H1 (cell line): Measurements from ENCODE around the gene GIGYF2. TPM values are rescaled to one million over a fixed set of nuclear protein-coding genes. Genes with fewer than 3 reads are reported as not detected.

ENCODE experiments used
- CTCF ChIA-PET: fragments of 300-600 bp; sonication (Branson Sonifier 250); formaldehyde crosslinking; loops from one replicate; lab custom pipeline; 2021; ENCODE audit not compliant: partially characterized antibody; lab: Charles Lee
- POLR2A ChIA-PET: fragments of 300-600 bp; sonication (Branson Sonifier 250); formaldehyde crosslinking; loops from one replicate; lab custom pipeline; 2021; ENCODE audit warnings: inconsistent platforms; ENCODE audit not compliant: partially characterized antibody; lab: Charles Lee
- DNase-seq, 2 experiments: peaks; one replicate each; pipeline versions ENCODE4 v3.0.0 to v3.0.0-alpha.2; 2010 to 2022; ENCODE audit warnings: low spot score in 2 of 2, low read depth in 1 of 2, mixed read lengths in 1 of 2
- FAIRE-seq: peaks from 2 replicates; lab custom pipeline; 2011; peaks lifted over from hg19 to GRCh38; lab: Jason Lieb, UNC
- H2AFZ ChIP-seq: 2 replicates; pipeline ENCODE4 v1.8.1; 2012; ENCODE audit warnings: low read length, inconsistent platforms
- H2AK5ac ChIP-seq: 2 replicates; pipeline ENCODE4 v1.6.1; 2013; ENCODE audit warnings: low read depth, low read length
- H2BK120ac ChIP-seq: replicated peaks from 2 replicates; pipeline ENCODE3; 2013; ENCODE audit warnings: low read depth, low read length, inconsistent platforms
- H2BK12ac ChIP-seq: 2 replicates; pipeline ENCODE4 v1.6.1; 2013; ENCODE audit warnings: low read depth, low read length
- H2BK15ac ChIP-seq: 2 replicates; pipeline ENCODE4 v1.6.1; 2013; ENCODE audit warnings: low read length
- H2BK20ac ChIP-seq: 2 replicates; pipeline ENCODE4 v1.6.1; 2013; ENCODE audit warnings: low read length
- H2BK5ac ChIP-seq: 2 replicates; pipeline ENCODE4 v1.6.1; 2013; ENCODE audit warnings: low read depth, low read length
- H3K14ac ChIP-seq: 2 replicates; pipeline ENCODE4 v1.6.1; 2013; ENCODE audit warnings: inconsistent platforms; ENCODE audit not compliant: insufficient read length
- H3K18ac ChIP-seq: 2 replicates; pipeline ENCODE4 v1.6.1; 2013; ENCODE audit warnings: low read length; ENCODE audit errors: extremely low read depth
- H3K23ac ChIP-seq: 2 replicates; pipeline ENCODE4 v1.6.1; 2013; ENCODE audit warnings: inconsistent platforms; ENCODE audit not compliant: insufficient read length
- H3K23me2 ChIP-seq: 2 replicates; pipeline ENCODE4 v1.6.1; 2013; ENCODE audit warnings: low read depth, low read length
- H3K27ac ChIP-seq: 2 replicates; pipeline ENCODE4 v1.6.1; 2011; ENCODE audit warnings: low read depth, low read length, inconsistent platforms
- H3K27me3 ChIP-seq, 4 experiments: replicated peaks in 1 of 4; 1 replicate in 1 of 4; 2 replicates in 3 of 4; pipeline versions ENCODE4 v1.6.1 to v1.8.1; 2011 to 2013; ENCODE audit warnings: low read length in 3 of 4, mild to moderate bottlenecking in 3 of 4, inconsistent platforms in 2 of 4, mixed read lengths in 2 of 4, moderate library complexity in 1 of 4; ENCODE audit not compliant: control insufficient read depth in 3 of 4, insufficient read depth in 3 of 4; ENCODE audit errors: extremely low read depth in 1 of 4
- H3K36me3 ChIP-seq, 4 experiments: 2 replicates each; pipeline versions ENCODE4 v1.6.1 to v1.8.1; 2011 to 2013; ENCODE audit warnings: mild to moderate bottlenecking in 4 of 4, low read length in 3 of 4, moderate library complexity in 2 of 4, control low read depth in 1 of 4, inconsistent platforms in 1 of 4; ENCODE audit not compliant: insufficient read depth in 4 of 4, control insufficient read depth in 2 of 4
- H3K4ac ChIP-seq: replicated peaks from 2 replicates; pipeline ENCODE3; 2013; ENCODE audit warnings: low read length, low read depth, mixed read lengths, inconsistent platforms; ENCODE audit not compliant: insufficient read length
- H3K4me1 ChIP-seq, 4 experiments: replicated peaks in 1 of 4; 1 replicate in 1 of 4; 2 replicates in 3 of 4; pipeline versions ENCODE4 v1.6.1 to v1.8.1; 2011 to 2013; ENCODE audit warnings: low read length in 3 of 4, inconsistent platforms in 2 of 4, mixed read lengths in 1 of 4; ENCODE audit not compliant: insufficient read depth in 4 of 4, control insufficient read depth in 3 of 4
- H3K4me2 ChIP-seq, 2 experiments: 2 replicates each; pipeline versions ENCODE4 v1.6.1 to v1.8.1; 2011 to 2013; ENCODE audit warnings: low read depth in 2 of 2, low read length in 2 of 2, control low read depth in 1 of 2, inconsistent platforms in 1 of 2, mild to moderate bottlenecking in 1 of 2; ENCODE audit not compliant: insufficient read depth in 1 of 2
- H3K4me3 ChIP-seq, 4 experiments: fragments of 200-600, 300-600 bp in 1 of 4; sonication (generic), shearing (Covaris generic), sonication (Bioruptor Twin) in 1 of 4; 2 replicates each; pipeline versions ENCODE4 v1.5.1 to v1.8.1; 2011 to 2016; ENCODE audit warnings: low read length in 4 of 4, low read depth in 3 of 4, control low read depth in 2 of 4, inconsistent platforms in 2 of 4, mild to moderate bottlenecking in 2 of 4, mixed read lengths in 1 of 4, moderate library complexity in 1 of 4; ENCODE audit not compliant: insufficient read depth in 2 of 4; ENCODE audit errors: extremely low read depth in 1 of 4
- H3K56ac ChIP-seq: replicated peaks from 2 replicates; pipeline ENCODE3; 2013; ENCODE audit warnings: low read depth, mild to moderate bottlenecking, mixed read lengths, low read length, inconsistent platforms; ENCODE audit not compliant: insufficient read length
- H3K79me1 ChIP-seq: 2 replicates; pipeline ENCODE4 v1.6.1; 2013; ENCODE audit warnings: low read depth, low read length, control low read depth
- H3K79me2 ChIP-seq, 2 experiments: 2 replicates each; pipeline versions ENCODE4 v1.6.1 to v1.8.1; 2012 to 2013; ENCODE audit warnings: low read length in 2 of 2, mild to moderate bottlenecking in 2 of 2, inconsistent platforms in 1 of 2; ENCODE audit not compliant: insufficient read depth in 2 of 2, control insufficient read depth in 1 of 2
- H3K9ac ChIP-seq, 4 experiments: replicated peaks in 1 of 4; 1 replicate in 1 of 4; 2 replicates in 3 of 4; pipeline versions ENCODE4 v1.6.1 to v1.8.1; 2011 to 2013; ENCODE audit warnings: low read depth in 3 of 4, low read length in 3 of 4, control low read depth in 2 of 4, mild to moderate bottlenecking in 2 of 4, moderate library complexity in 2 of 4, inconsistent platforms in 1 of 4; ENCODE audit errors: extremely low read depth in 1 of 4
- H3K9me3 ChIP-seq, 2 experiments: 2 replicates each; pipeline versions ENCODE4 v1.6.1 to v1.8.1; 2012 to 2013; ENCODE audit warnings: mild to moderate bottlenecking in 2 of 2, moderate library complexity in 2 of 2, control low read depth in 1 of 2, inconsistent platforms in 1 of 2, low read depth in 1 of 2, low read length in 1 of 2, mixed read lengths in 1 of 2; ENCODE audit not compliant: insufficient read depth in 2 of 2
- H4K20me1 ChIP-seq, 2 experiments: replicated peaks in 1 of 2; 2 replicates each; pipeline versions ENCODE3 to v1.8.1; 2011 to 2013; ENCODE audit warnings: inconsistent platforms in 2 of 2, low read length in 2 of 2, mild to moderate bottlenecking in 1 of 2; ENCODE audit not compliant: insufficient read depth in 2 of 2, control insufficient read depth in 1 of 2
- H4K5ac ChIP-seq: 2 replicates; pipeline ENCODE4 v1.6.1; 2013; ENCODE audit warnings: low read length, low read depth, mixed read lengths, inconsistent platforms; ENCODE audit not compliant: insufficient read length
- H4K8ac ChIP-seq: 2 replicates; pipeline ENCODE4 v1.8.0; 2013; ENCODE audit warnings: mild to moderate bottlenecking, moderate library complexity, low read length, inconsistent platforms; ENCODE audit not compliant: insufficient read depth; ENCODE audit errors: extremely low read depth
- H4K91ac ChIP-seq: replicated peaks from 2 replicates; pipeline ENCODE3; 2013; ENCODE audit warnings: low read length, mixed read lengths, inconsistent platforms; ENCODE audit not compliant: insufficient read length
- BCL11A ChIP-seq, 2 experiments: IDR thresholded peaks; one replicate each; pipeline ENCODE4 v1.6.1; 2011; ENCODE audit warnings: low read depth in 2 of 2, low read length in 2 of 2, mild to moderate bottlenecking in 2 of 2
- CHD1 ChIP-seq: IDR thresholded peaks from 2 replicates; pipeline ENCODE4 v1.6.1; 2012; ENCODE audit warnings: low read depth, low read length, improper control_type of control experiment
- SIN3A ChIP-seq, 2 experiments: IDR thresholded peaks in 1 of 2; conservative IDR thresholded peaks in 1 of 2; 2 replicates each; pipeline ENCODE4 v1.6.1; 2011 to 2012; ENCODE audit warnings: low read length in 2 of 2, improper control_type of control experiment in 1 of 2, low read depth in 1 of 2, mild to moderate bottlenecking in 1 of 2
- SRF ChIP-seq: IDR thresholded peaks from 2 replicates; pipeline ENCODE4 v1.6.1; 2011; ENCODE audit warnings: mild to moderate bottlenecking, low read depth, low read length, moderate library complexity
- SUZ12 ChIP-seq: fragments of 200-600 bp; sonication (generic); IDR thresholded peaks from 2 replicates; pipeline ENCODE4 v1.6.1; 2012; ENCODE audit warnings: mild to moderate bottlenecking, inconsistent platforms, low read length, moderate library complexity, mixed read lengths
- WGBS, 2 experiments: shearing (Covaris generic) in 1 of 2; methylation state at CpG; one replicate each; pipeline versions ENCODE4 v1.1.6 to v1.1.7; 2013 to 2015; ENCODE audit warnings: low lambda C conversion rate in 2 of 2, mixed read lengths in 2 of 2, inconsistent platforms in 1 of 2, low coverage in 1 of 2, missing lambda C conversion rate in 1 of 2; ENCODE audit not compliant: insufficient replicate concordance in 2 of 2, insufficient coverage in 1 of 2, insufficient read length in 1 of 2; ENCODE audit errors: extremely low coverage in 1 of 2, missing lambda C conversion rate in 1 of 2; 5-methylcytosine and 5-hydroxymethylcytosine counted together
- polyA plus RNA-seq, 7 experiments: library from polyadenylated mRNA; depleted of rRNA in 3 of 7; stranded (reverse) in 5 of 7; unstranded in 2 of 7; fragments of >200 nt in 5 of 7; fragments of 200-250 nt in 2 of 7; gene quantifications; 1 replicate in 5 of 7; 2 replicates in 1 of 7; 4 replicates in 1 of 7; pipeline versions ENCODE4 v1.2.1 to v1.2.3, GENCODE V29; 2011 to 2013; ENCODE audit warnings: missing spikeins in 2 of 7, mixed read lengths in 2 of 7
- total RNA-seq: library from RNA; stranded (reverse); fragmentation: NEBNext Ultra II Directional; extraction: Animal tissue kit (Norgen Biotek cat#: 25700); gene quantifications from 2 replicates; pipeline ENCODE4 v1.2.1, GENCODE V29; 2021

The GIGYF2 gene
- total and polyA plus RNA-seq, 2 of the 8 experiments (the other 6 are each of a cell fraction or from before 2014, with no cell fraction given): 22.3 to 62.0 TPM

DNA sequence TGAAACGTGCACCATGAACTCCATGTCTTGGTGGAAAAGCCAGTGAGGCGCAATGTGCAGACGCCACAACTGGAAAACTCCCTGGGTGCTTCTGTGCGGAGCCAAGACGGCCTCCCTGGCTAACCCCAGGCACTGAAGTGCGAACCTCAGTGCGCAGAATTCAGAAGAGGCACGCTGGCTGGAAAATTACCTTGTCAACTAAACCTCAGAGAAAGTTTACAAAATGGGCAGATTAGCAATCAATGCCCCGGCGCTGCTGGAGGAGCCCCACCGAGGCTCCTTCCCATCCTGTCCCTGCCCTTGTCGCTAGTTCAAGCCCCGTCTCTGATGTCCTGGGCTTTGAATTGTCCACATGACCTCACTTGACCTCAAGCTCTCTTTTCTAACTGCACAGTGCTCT lies 195.1 kb downstream of the GIGYF2 start:
- no peaks in the 10 kb centered on the region for H3K27me3 ChIP-seq
- no peak overlapping the region for H2BK15ac ChIP-seq
- H2BK5ac ChIP-seq: no peak overlapping the region
- H3K4ac ChIP-seq: no peak overlapping the region
- no peak overlapping the region for H3K56ac ChIP-seq
- H2BK120ac ChIP-seq: no peak overlapping the region
- H3K23ac ChIP-seq: no peak overlapping the region
- H3K9me3 ChIP-seq: no peaks in the 10 kb centered on the region
- peaks cover 6% of the 10 kb centered on the region for H3K23me2 ChIP-seq
- ChIA-PET CTCF (interaction anchor here (0.6 to 3.0 kb wide), 4 partner anchors 9 to 354 kb away, joined by 3 to 7 read pairs (median 5); no protein-coding TSS in a partner anchor), POLR2A (no interaction called here)
- WGBS, 2 experiments: 96% methylated on average over 13 of the region's 13 CpGs; no CpG with 5 or more reads in 1 of the 2 experiments
- no peak overlapping the region for H3K4me2 ChIP-seq
- H3K36me3 ChIP-seq: no peaks in the 10 kb centered on the region
- no peak overlapping the region for H3K4me3 ChIP-seq
- no peak overlapping the region for H3K14ac ChIP-seq
- FAIRE-seq (no peak), DNase-seq (no peak)
- no peak overlapping the region; a peak in 1 of 7 replicates for H3K9ac ChIP-seq
- no peak overlapping the region for H4K8ac ChIP-seq
- H2BK12ac ChIP-seq: no peak overlapping the region
- no peak overlapping the region for H2AK5ac ChIP-seq
- H3K18ac ChIP-seq: no peak overlapping the region
- H4K5ac ChIP-seq: no peak overlapping the region
- H2AFZ ChIP-seq: no peak overlapping the region
- peaks cover 0 to 16% (median 10%) of the 10 kb centered on the region in 4 experiments; a peak in 6 of 7 replicates for H3K4me1 ChIP-seq
- H3K79me2 ChIP-seq: no peaks in the 10 kb centered on the region
- no peaks in the 10 kb centered on the region for H3K79me1 ChIP-seq
- H2BK20ac ChIP-seq: no peak overlapping the region
- H4K91ac ChIP-seq: no peak overlapping the region
- no peak for TF ChIP-seq BCL11A (IDR thresholded peaks at IDR 0.05; ENCODE audit: low read depth in 2 of 2, low read length in 2 of 2)
- no peak for TF ChIP-seq SIN3A (conservative IDR thresholded peaks at IDR 0.05 in 1 of 2, IDR thresholded peaks at IDR 0.05 in 1 of 2; ENCODE audit: low read depth in 1 of 2, low read length in 2 of 2)
- no peak for TF ChIP-seq CHD1
- TF ChIP-seq SUZ12: no peak
- TF ChIP-seq SRF: no peak
- H4K20me1 ChIP-seq: peaks cover 0 to 5% of the 10 kb centered on the region in 2 experiments
- no peak overlapping the region for H3K27ac ChIP-seq
